Immature natural killer cell (primary cell): ENCODE results near the gene PIGC. TPM values are rescaled to one million over a fixed set of nuclear protein-coding genes. Genes with fewer than 3 reads are reported as not detected.

Source experiments
- DNase-seq, 3 donors: peaks; one replicate each; pipeline ENCODE4 v3.0.0; 2022; ENCODE audit warnings: mixed read lengths in 1 of 3
- H3K27ac Mint-ChIP-seq, 6 donors: one replicate each; pipeline ENCODE4 v1.8.0; 2020; ENCODE audit warnings: mixed read lengths in 6 of 6, mild to moderate bottlenecking in 5 of 6, inconsistent platforms in 4 of 6, moderate library complexity in 3 of 6
- H3K27me3 Mint-ChIP-seq, 3 donors: one replicate each; pipeline ENCODE4 v1.8.0; 2020 to 2021; ENCODE audit warnings: low read depth in 3 of 3, mild to moderate bottlenecking in 3 of 3, mixed read lengths in 3 of 3, moderate library complexity in 3 of 3, inconsistent platforms in 1 of 3
- H3K36me3 Mint-ChIP-seq, 3 donors: one replicate each; pipeline ENCODE4 v1.8.0; 2020; ENCODE audit warnings: mixed read lengths in 3 of 3, inconsistent platforms in 2 of 3, mild to moderate bottlenecking in 2 of 3
- H3K4me1 Mint-ChIP-seq, 2 donors: one replicate each; pipeline ENCODE4 v1.8.0; 2020; ENCODE audit warnings: inconsistent platforms in 2 of 2, mild to moderate bottlenecking in 2 of 2, mixed read lengths in 2 of 2, moderate library complexity in 1 of 2
- H3K4me3 Mint-ChIP-seq, 5 donors: one replicate each; pipeline ENCODE4 v1.8.0; 2020; ENCODE audit warnings: mild to moderate bottlenecking in 5 of 5, mixed read lengths in 5 of 5, inconsistent platforms in 3 of 5, moderate library complexity in 3 of 5
- H3K9me3 Mint-ChIP-seq, 6 donors: one replicate each; pipeline ENCODE4 v1.8.0; 2020; ENCODE audit warnings: mild to moderate bottlenecking in 6 of 6, mixed read lengths in 6 of 6, inconsistent platforms in 4 of 6, moderate library complexity in 3 of 6
- polyA plus RNA-seq, 3 donors: library from polyadenylated mRNA; unstranded; fragments of 300-500 nt; fragmentation: Illumina TruSeq; gene quantifications; one replicate each; pipeline ENCODE4 v1.2.3, GENCODE V29; 2021

PIGC gene
- polyA plus RNA-seq, 3 donors from 2014 or later = 77.1 to 90.0 (median 83.4) TPM

DNA sequence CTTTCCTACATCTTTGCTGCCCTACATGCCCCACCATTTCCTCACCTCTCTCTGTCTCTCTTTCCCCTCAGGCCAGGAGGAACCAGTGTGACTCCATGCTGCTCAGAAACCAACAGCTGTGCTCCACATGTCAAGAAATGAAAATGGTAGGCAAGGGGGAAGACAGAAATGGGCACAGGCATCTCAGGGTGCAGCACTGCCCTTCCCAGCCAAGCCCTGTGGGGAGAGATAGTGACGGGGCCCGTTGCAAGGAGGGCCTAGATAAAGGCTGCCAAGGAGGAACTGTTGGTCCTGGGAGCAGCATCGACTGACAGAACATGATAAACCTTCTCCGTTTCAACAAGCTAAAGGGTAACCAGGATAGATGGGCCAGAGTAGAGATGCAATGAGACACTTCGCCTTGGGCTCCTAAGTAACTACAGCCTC lies 12.5 kb upstream of the PIGC start:
- peaks cover 0 to 3% (median 1%) of the 10 kb centered on the region in 3 donors for H3K27me3 Mint-ChIP-seq
- no peaks in the 10 kb centered on the region for H3K36me3 Mint-ChIP-seq
- no peak for DNase-seq
- H3K4me1 Mint-ChIP-seq = no peaks in the 10 kb centered on the region
- H3K9me3 Mint-ChIP-seq = no peaks in the 10 kb centered on the region
- no peak overlapping the region for H3K4me3 Mint-ChIP-seq
- no peak overlapping the region for H3K27ac Mint-ChIP-seq

DNA sequence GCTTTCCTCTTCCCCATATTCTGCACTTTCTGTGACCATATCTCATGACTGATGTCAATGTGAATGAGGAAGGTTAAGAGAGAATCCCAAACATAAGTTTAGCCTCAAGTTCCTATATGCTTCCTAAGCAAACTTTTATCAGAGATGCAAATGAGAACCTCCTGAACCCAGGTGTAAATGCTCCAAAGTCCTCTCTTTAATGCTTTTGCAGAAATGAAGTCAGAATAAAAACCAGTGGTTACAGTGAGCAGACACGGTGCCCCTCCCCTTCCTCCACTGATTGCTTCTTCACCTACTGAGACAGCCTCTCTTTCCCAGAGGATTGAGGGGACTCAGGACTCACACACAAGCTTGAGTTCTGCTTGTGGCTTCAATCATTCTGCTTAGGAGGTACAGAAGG lies 11.6 kb upstream of the PIGC start:
- no peak overlapping the region for H3K4me3 Mint-ChIP-seq

DNA sequence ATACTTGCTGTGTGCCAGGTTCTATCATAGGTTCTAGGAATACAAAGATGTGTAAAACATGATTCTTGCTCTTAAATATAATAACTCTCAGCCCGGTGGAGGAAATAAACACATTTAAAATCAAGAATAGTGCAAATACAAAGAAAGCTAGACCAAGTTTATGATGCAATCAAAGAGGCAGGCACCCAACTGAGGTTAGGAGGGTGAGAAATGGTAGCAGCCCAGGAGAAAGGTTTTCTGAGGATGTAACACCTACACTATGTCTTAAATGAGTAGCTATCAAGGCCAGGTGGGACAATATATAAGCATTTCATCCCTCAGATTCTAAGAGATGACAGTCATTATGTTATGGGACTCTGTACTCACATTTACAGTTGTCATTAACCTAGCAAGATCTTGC lies 9.7 kb upstream of the PIGC start:
- Mint-ChIP-seq H3K36me3 (no peaks in the 10 kb centered on the region), H3K27me3 (peaks cover 0 to 3% (median 1%) of the 10 kb centered on the region in 3 donors), H3K4me3 (no peak overlapping the region), H3K4me1 (peaks cover 0 to 8% of the 10 kb centered on the region in 2 donors), H3K9me3 (no peaks in the 10 kb centered on the region), H3K27ac (no peak overlapping the region)
- DNase-seq = no peak

More for the DNA sequence above, 11.6 kb upstream of the PIGC start:
- no peak overlapping the region for H3K27ac Mint-ChIP-seq
- H3K36me3 Mint-ChIP-seq = no peaks in the 10 kb centered on the region
- no peaks in the 10 kb centered on the region for H3K9me3 Mint-ChIP-seq
- DNase-seq = no peak
- H3K27me3 Mint-ChIP-seq = peaks cover 0 to 3% (median 1%) of the 10 kb centered on the region in 3 donors
- H3K4me1 Mint-ChIP-seq = no peaks in the 10 kb centered on the region

DNA sequence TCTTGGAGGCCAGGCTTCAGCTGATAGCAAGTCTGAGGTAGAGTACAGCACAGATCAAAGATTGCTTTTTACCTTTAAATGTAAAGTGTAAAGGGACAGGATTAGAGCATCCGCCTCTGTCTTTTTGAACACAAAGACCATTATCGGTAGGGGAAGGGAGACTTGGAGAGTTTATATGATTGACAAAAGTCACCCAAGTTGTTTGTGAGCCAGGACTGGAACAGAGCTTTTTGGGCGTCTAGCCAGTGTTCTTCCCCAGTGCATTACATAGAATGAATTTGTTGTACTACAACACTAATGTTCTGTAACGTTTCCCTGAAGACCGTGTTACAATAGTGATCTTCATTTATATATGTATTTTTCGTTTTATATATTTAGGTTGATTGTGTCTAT lies 9.3 kb upstream of the PIGC start:
- Mint-ChIP-seq H3K27ac (no peak overlapping the region), H3K27me3 (peaks cover 0 to 3% (median 1%) of the 10 kb centered on the region in 3 donors), H3K4me1 (peaks cover 0 to 8% of the 10 kb centered on the region in 2 donors), H3K9me3 (no peaks in the 10 kb centered on the region), H3K36me3 (no peaks in the 10 kb centered on the region), H3K4me3 (no peak overlapping the region)
- DNase-seq = no peak

DNA sequence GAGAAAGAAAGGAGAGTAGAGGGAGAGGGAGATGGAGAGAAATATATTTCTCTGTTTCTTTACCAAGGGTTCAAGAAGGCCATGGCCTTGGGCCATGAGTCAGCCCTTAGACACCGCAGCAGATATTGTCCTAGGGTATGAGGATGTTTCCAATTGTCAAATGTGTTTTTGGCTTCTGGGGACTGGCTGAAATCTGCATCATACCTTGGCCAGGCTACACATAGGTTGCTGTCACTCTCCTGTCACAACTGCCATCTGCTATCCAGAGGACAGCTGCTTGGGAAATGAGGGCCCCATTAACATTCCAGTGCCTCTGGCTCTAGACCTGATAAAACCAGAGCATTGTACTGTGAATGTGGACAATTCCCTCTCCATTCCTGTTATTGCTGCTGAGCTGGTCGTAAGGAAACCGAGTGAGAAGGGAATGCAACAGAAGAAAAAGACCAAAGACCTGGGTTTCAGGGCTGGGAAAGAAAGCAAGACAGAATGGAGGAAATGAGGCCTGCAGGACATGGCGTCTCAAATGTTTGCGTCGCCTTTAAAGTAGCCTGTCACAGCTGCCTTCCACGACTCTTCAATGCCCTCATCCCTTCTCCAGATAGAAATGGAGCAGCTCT lies 8.8 kb upstream of the PIGC start:
- no peaks in the 10 kb centered on the region for H3K9me3 Mint-ChIP-seq
- H3K36me3 Mint-ChIP-seq = no peaks in the 10 kb centered on the region
- peaks cover 0 to 8% of the 10 kb centered on the region in 2 donors for H3K4me1 Mint-ChIP-seq
- no peak overlapping the region for H3K4me3 Mint-ChIP-seq
- DNase-seq = no peak
- H3K27ac Mint-ChIP-seq = no peak overlapping the region
- peaks cover 0 to 4% (median 1%) of the 10 kb centered on the region in 3 donors for H3K27me3 Mint-ChIP-seq

DNA sequence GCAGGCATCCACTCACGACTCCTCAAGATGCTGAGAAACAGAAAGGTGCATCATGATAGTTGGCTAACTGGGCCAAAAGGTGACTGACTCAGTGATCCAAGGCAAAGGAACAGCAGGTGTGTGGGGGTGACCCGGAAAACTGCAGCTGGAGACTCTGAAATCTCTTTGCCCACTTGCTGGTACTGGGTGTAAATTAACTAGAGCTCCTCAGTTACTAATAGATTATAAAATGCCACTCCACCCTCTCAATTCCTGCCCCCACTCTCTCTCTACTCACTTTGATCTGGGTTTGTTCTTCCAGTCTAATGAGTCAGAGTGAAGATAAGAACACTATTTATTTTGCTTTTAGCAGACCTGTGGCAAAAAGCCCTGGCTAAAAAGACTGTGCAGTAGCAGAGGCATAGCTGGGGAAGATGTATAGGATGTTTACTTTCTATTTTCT lies 7.2 kb upstream of the PIGC start:
- H3K4me3 Mint-ChIP-seq = no peak overlapping the region
- H3K9me3 Mint-ChIP-seq = no peaks in the 10 kb centered on the region
- H3K27ac Mint-ChIP-seq = no peak overlapping the region
- H3K36me3 Mint-ChIP-seq = no peaks in the 10 kb centered on the region
- H3K4me1 Mint-ChIP-seq = peaks cover 0 to 8% of the 10 kb centered on the region in 2 donors
- H3K27me3 Mint-ChIP-seq = peaks cover 0 to 4% (median 0%) of the 10 kb centered on the region in 3 donors
- DNase-seq = no peak

DNA sequence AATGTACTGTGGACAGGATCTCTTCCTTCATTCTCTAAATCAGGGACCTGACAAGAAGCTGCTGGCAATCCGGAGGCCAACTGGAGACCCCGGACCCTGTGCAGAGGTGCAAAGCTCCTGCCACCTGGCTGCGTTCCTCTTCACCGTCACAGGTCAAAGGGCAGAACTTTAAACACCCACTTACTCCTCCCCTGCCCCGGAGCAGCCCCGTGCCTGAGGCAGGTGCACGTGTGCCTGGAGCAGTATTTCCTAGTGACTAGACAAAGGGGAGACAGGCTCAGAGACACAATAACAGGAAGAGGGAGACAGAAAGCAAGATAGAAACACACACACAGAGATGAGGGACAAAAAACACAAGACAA lies 6.6 kb upstream of the PIGC start:
- Mint-ChIP-seq H3K4me3 (no peak overlapping the region), H3K27ac (no peak overlapping the region), H3K36me3 (no peaks in the 10 kb centered on the region), H3K4me1 (peaks cover 0 to 8% of the 10 kb centered on the region in 2 donors), H3K27me3 (peaks cover 0 to 4% (median 0%) of the 10 kb centered on the region in 3 donors), H3K9me3 (no peaks in the 10 kb centered on the region)
- DNase-seq = no peak

DNA sequence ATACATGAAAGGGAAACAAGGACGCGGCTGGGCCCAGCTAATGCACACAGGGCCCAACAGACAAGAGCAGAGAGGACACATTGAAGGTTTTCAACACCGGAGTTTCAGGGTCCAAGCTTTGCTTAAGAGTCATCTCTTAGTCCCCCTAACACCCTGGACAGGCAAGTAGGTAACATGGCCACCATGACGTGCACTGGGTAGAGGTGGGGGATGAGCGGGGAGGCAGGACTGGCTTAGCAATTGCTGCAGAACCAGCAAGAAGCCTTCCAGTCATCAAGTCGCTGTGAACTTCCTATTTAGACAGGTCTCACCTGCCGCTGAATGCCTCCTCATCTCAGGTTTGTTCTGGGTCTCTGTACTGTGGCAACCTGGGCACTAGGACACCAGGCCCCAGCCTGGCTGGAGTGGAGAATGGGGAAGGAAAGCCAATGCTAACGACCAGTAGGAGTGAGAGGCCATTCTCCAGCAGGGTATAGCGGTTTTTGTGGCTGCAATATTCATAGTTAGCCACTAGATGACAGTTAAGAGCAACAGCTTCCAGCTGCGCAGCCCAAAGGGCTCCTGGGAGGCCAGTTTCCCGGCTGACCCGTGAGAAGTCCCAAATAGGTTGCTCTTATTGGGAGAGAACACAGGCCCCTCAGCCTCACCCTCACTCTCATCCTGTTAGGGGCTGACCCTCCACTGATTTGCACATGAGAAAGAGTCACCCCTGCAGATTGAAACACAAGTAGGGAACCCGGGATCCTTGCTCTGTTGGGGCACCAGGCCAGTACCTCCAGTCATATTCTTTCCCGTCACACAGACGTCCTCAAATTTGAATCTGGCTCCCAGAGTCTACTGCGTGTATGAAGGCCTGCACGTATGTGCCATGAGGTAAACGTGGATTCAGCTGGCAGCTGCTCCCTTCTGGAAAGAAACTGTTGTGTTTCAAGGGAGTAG lies 6.0 kb upstream of the PIGC start:
- Mint-ChIP-seq H3K9me3 (no peaks in the 10 kb centered on the region), H3K4me1 (peaks cover 2 to 8% of the 10 kb centered on the region in 2 donors)

DNA sequence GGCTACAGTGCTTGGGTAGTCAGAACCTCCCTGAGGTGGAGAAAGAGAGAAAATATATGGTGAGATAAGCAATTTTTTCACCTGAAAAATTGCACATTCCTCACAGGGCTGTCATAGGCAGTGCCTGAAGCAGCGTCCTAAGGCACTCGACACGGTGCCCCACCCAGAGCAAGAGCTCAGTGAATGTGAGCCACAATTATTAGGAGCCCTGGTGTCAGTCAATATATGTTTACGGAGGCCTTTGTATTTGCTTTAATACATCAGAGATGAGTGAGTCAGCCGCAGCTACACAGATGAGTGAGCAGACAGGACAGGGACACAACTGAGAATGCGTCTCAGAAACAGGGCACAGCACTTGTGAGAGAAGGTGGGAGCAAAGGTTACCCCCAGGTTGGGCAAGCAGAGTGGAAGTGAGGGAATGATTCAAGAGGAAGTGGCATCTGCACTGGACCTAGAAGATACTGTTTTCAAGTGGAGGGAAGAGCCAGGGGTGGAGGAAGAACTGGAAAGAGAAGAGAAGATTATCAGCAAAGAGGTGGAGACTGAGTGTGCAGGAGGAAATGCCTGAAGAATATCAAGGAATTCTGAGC lies 5.2 kb upstream of the PIGC start:
- Mint-ChIP-seq H3K9me3 (no peaks in the 10 kb centered on the region), H3K27ac (no peak overlapping the region), H3K4me3 (no peak overlapping the region), H3K36me3 (no peaks in the 10 kb centered on the region), H3K4me1 (peaks cover 6 to 14% of the 10 kb centered on the region in 2 donors), H3K27me3 (peaks cover 0 to 4% (median 0%) of the 10 kb centered on the region in 3 donors)
- DNase-seq = no peak

More for the DNA sequence above, 6.0 kb upstream of the PIGC start:
- Mint-ChIP-seq H3K4me3 (no peak overlapping the region), H3K36me3 (no peaks in the 10 kb centered on the region), H3K27me3 (peaks cover 0 to 4% (median 0%) of the 10 kb centered on the region in 3 donors), H3K27ac (no peak overlapping the region)
- peak; percentile 30 to 34 (median 32) for DNase-seq

DNA sequence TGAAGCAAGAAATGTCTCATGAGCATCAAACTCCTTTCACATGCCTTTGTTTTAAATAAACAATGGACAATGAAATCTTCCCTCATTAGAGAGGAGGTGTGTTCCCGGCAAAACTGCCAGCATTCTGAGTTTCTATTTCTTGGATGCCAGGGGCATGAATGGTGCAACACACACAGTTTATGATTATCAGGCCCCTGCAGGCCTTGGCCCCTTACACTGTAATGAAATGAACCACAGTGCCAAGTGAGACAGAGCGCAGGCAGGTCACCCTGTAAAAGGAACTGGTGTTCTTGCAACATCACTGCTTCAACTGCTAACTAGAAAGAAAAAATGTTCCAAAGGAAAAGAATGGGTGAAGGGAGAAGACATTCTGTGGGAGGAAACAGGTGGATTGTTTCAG lies 3.8 kb upstream of the PIGC start:
- Mint-ChIP-seq H3K9me3 (no peaks in the 10 kb centered on the region), H3K4me1 (peaks cover 19 to 28% of the 10 kb centered on the region in 2 donors), H3K27me3 (peaks cover 0 to 4% (median 0%) of the 10 kb centered on the region in 3 donors), H3K36me3 (no peaks in the 10 kb centered on the region), H3K4me3 (no peak overlapping the region), H3K27ac (no peak overlapping the region)
- DNase-seq = no peak

DNA sequence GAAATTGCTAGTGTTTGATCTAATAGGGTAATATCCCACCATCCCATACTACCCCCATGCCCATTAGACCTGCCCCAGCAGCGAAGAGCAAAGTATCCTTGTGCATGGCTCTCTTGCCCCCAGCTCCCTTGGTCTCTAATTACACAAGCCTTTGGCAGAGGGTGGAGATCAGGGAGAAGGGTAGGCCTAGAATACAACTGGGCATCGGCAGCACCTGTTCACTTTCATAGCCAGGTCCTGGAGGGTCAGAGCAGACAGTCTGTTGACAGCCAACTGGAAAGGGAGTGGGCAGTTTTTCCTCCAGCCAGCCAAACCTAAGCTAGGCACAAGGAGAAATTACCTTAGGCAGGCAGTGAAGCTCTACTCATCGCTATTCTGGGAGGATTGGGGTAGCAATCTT lies 2.7 kb upstream of the PIGC start:
- peak overlapping the region in 1 of 6 donors; percentile 8 for H3K27ac Mint-ChIP-seq
- H3K36me3 Mint-ChIP-seq = peaks cover 0 to 7% (median 6%) of the 10 kb centered on the region in 3 donors
- peaks cover 30 to 39% of the 10 kb centered on the region in 2 donors for H3K4me1 Mint-ChIP-seq
- DNase-seq = no peak
- no peak overlapping the region for H3K4me3 Mint-ChIP-seq
- peaks cover 0 to 2% (median 0%) of the 10 kb centered on the region in 3 donors for H3K27me3 Mint-ChIP-seq
- H3K9me3 Mint-ChIP-seq = no peaks in the 10 kb centered on the region

DNA sequence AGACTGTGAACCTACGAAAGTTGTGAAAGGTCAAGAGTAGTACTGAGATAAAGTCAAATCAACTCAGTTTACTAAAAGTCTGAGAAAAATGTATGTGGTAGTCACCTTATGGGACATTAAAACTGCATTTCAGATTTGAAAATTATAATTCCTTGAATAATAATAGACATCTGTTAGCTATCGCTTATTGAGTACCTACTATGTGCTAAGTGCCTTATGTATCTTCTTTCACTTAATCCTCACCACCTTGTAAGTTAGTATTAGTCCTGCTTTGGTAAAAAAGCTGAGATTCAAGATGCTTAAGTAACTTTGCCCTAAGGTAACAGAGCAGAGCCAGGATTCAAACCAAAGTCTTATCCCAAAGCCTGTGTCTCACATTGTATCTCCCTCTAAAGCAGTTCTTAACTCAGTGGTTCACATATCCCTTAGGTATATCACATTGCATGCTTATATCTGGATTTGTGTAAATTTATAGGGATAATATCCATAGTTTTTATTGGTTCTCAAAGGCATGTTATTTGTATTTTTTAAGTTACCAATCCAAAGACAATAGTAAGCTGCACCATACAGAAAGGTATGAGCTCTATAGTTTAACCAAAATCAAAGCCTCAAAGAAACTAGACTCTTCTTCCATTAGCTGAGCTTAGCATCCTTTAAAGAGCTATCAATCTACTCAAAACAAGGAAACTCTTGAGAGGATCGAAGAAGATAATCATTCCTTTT lies 865 bp downstream of the PIGC start:
- H3K4me3 Mint-ChIP-seq = peak overlapping the region; percentile 94 to 96 (median 96)
- H3K27me3 Mint-ChIP-seq = peaks cover 0 to 2% (median 0%) of the 10 kb centered on the region in 3 donors
- H3K9me3 Mint-ChIP-seq = no peaks in the 10 kb centered on the region
- no peak for DNase-seq
- H3K36me3 Mint-ChIP-seq = peaks cover 0 to 7% (median 6%) of the 10 kb centered on the region in 3 donors
- peak overlapping the region; percentile 87 to 95 (median 93) for H3K27ac Mint-ChIP-seq
- peaks cover 43 to 59% of the 10 kb centered on the region in 2 donors for H3K4me1 Mint-ChIP-seq

DNA sequence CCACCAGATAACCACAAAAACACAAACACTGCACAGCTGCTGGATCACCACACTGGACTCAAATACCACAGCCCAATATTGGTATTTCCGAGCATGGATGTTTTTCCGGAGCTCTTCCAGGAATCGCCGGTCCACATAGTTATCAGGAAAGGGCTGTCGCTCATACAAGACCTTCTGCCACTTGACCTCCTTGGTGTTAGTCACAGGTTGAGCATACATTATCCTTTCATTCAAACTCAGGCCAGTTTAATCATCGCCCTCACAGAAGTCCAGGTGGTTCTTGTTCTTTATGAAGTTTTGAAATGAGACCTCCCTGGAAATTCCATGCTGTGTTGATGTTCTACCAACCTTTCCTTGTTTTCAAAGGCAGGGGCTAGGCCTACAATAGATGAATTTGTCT lies 1.5 kb downstream of the PIGC start:
- Mint-ChIP-seq H3K36me3 (peaks cover 0 to 7% (median 6%) of the 10 kb centered on the region in 3 donors), H3K27me3 (no peaks in the 10 kb centered on the region), H3K4me1 (peaks cover 43 to 59% of the 10 kb centered on the region in 2 donors), H3K4me3 (peak overlapping the region; percentile 41 to 96 (median 61)), H3K27ac (peak overlapping the region in 4 of 6 donors; percentile 43 to 88 (median 68)), H3K9me3 (no peaks in the 10 kb centered on the region)
- DNase-seq = no peak
